ENCODE measurements around the gene BICDL2.

Gene BICDL2

DNA sequence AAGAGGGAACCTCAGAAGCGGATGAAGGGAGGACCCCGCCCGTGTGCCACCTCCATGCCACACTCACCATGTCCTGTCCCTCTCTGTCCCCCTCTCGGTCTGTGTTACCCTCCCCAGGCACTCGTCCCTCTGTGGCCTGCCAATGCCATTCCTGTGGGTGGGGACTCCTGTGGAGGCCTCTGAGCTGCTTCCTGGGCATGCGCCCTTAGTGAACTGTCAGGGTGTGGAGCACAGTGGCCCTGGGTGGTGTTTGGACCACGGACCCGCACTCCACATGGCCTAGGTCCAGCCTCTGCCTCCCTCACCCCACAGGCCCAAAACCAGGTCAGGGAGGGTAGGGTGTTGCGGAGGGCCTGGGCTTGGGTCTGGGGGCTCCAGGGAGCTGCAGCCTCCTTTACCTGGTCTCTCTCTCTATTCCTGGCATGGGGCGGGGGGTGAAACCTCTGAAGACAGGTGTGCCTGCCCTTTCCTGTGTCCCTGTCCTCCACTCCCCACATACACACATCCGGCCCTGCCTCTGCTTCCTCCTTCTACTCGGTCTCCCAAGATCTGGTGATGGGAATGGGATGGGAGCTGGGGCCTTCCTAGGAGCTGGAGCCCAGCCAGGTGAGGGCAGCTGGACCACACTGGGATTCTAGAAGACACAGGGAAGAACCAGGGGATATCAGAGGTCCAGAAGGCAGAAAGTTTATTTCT lies 45.0 kb downstream of the BICDL2 start:
- no peaks in the 10 kb centered on the region for H3K9me3 ChIP-seq (ENCODE audit: control insufficient read depth, insufficient read depth, low read length)
- no peaks in the 10 kb centered on the region for H3K27me3 ChIP-seq (ENCODE audit: control insufficient read depth, insufficient read depth, low read length)
- no peaks in the 10 kb centered on the region for H3K36me3 ChIP-seq (ENCODE audit: control insufficient read depth, insufficient read depth, low read length)
- H3K4me1 ChIP-seq (ENCODE audit: control insufficient read depth, insufficient read depth, low read length): peaks cover 7% of the 10 kb centered on the region
- no peak overlapping the region for H3K4me3 ChIP-seq (ENCODE audit: low read depth, low read length)
- no peak overlapping the region for H3K9ac ChIP-seq (ENCODE audit: low read depth, low read length)

DNA sequence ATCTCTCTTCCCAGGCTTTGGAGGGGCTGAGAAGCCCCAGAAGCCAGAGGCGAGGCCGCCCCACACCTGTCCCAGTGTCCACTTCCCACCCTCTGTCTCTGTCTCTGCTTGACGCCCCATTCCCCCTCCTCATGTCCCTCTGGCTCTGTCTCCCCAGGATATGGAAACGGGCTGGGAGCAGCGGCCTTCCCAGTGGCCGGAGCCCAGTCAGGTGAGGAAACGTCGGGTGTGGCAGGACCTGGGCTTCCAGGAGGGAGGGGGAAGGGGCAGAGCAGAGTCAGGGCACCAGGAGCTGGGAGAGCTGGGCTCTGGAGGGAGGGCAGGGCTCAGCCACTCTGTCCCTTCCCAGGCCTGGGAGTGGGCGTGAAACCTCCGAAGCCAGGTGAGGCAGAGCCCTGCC lies 45.9 kb downstream of the BICDL2 start:
- Histone ChIP-seq H3K27me3 (ENCODE audit: control insufficient read depth, insufficient read depth, low read length) (no peaks in the 10 kb centered on the region), H3K9me3 (ENCODE audit: control insufficient read depth, insufficient read depth, low read length) (no peaks in the 10 kb centered on the region), H3K9ac (ENCODE audit: low read depth, low read length) (no peak overlapping the region), H3K36me3 (ENCODE audit: control insufficient read depth, insufficient read depth, low read length) (no peaks in the 10 kb centered on the region), H3K4me1 (ENCODE audit: control insufficient read depth, insufficient read depth, low read length) (peaks cover 7% of the 10 kb centered on the region), H3K4me3 (ENCODE audit: low read depth, low read length) (no peak overlapping the region)

DNA sequence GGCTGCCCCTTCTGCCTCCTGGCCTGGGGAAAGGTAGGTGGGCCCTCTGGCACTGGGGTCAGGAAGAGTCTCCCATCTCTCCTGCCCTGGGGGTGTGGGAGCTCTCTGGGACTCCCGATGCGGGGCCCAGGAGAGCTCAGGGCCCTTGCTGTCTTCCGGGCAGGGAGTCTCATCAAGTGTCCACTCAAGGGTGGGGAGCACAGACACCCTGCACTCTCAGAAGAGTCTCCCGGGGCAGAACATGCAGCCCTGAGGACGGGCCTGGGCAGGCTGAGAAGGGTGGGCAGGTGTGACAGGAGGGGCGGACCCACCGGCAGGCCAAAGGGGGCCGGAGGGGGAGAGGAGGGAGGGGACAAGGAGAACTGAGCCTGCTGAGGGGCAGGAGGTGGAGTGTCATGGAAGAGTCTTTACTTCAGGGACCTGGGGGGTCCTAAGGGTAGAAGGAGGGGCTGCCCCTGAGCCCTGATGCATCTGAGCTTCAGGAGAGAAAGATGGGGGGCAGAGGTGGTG lies 48.1 kb downstream of the BICDL2 start:
- no peak overlapping the region for H3K4me3 ChIP-seq (ENCODE audit: low read depth, low read length)
- H3K9ac ChIP-seq (ENCODE audit: low read depth, low read length): no peak overlapping the region
- H3K36me3 ChIP-seq (ENCODE audit: control insufficient read depth, insufficient read depth, low read length): no peaks in the 10 kb centered on the region
- no peaks in the 10 kb centered on the region for H3K27me3 ChIP-seq (ENCODE audit: control insufficient read depth, insufficient read depth, low read length)
- peaks cover 9% of the 10 kb centered on the region for H3K4me1 ChIP-seq (ENCODE audit: control insufficient read depth, insufficient read depth, low read length)
- H3K9me3 ChIP-seq (ENCODE audit: control insufficient read depth, insufficient read depth, low read length): no peaks in the 10 kb centered on the region

DNA sequence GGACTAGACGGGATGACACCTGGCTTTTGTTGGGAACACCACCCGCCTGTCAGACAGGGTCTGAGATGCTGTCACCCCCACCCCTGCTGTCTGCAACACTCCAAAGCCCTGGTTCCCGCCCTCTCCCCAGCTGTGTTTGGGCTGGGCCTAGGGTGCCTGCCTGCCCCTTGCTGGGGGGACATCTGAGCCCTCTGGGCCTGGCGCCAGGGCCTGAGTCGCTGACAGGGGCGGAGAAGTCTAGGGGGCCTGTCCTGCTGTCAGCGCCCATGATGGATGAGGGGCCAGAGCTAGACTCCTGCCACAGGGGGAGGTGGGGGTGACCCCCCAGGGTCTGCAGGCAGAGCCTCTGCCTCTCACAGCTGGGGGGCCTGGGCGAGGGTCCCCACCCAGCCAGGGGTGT lies 48.9 kb downstream of the BICDL2 start:
- no peaks in the 10 kb centered on the region for H3K36me3 ChIP-seq (ENCODE audit: control insufficient read depth, insufficient read depth, low read length)
- no peaks in the 10 kb centered on the region for H3K27me3 ChIP-seq (ENCODE audit: control insufficient read depth, insufficient read depth, low read length)
- H3K9ac ChIP-seq (ENCODE audit: low read depth, low read length): no peak overlapping the region
- H3K9me3 ChIP-seq (ENCODE audit: control insufficient read depth, insufficient read depth, low read length): no peaks in the 10 kb centered on the region
- peaks cover 12% of the 10 kb centered on the region for H3K4me1 ChIP-seq (ENCODE audit: control insufficient read depth, insufficient read depth, low read length)
- no peak overlapping the region for H3K4me3 ChIP-seq (ENCODE audit: low read depth, low read length)

DNA sequence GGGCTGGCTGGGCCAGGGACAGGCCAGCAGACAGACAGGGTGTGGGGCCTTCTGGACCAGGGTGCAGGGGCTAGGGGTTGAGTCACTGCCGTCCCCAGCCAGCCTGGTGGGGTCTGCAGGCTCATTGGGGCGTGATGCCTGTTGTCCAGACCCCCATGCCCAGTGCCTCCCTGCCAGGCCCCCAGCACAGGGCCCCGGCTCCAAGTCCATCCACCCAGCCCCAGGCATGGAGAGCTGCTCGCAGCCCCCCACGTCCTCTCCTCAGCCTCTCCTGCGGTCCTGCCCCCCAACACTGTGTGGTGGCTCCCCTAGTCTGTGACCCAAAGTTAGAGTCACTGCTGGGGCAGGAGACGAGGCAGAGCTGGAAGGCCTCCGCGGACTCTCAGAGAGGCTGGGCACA lies 49.5 kb downstream of the BICDL2 start:
- H3K36me3 ChIP-seq (ENCODE audit: control insufficient read depth, insufficient read depth, low read length): no peaks in the 10 kb centered on the region
- H3K9me3 ChIP-seq (ENCODE audit: control insufficient read depth, insufficient read depth, low read length): no peaks in the 10 kb centered on the region
- H3K4me3 ChIP-seq (ENCODE audit: low read depth, low read length): no peak overlapping the region
- H3K4me1 ChIP-seq (ENCODE audit: control insufficient read depth, insufficient read depth, low read length): peaks cover 16% of the 10 kb centered on the region
- no peaks in the 10 kb centered on the region for H3K27me3 ChIP-seq (ENCODE audit: control insufficient read depth, insufficient read depth, low read length)
- H3K9ac ChIP-seq (ENCODE audit: low read depth, low read length): no peak overlapping the region

DNA sequence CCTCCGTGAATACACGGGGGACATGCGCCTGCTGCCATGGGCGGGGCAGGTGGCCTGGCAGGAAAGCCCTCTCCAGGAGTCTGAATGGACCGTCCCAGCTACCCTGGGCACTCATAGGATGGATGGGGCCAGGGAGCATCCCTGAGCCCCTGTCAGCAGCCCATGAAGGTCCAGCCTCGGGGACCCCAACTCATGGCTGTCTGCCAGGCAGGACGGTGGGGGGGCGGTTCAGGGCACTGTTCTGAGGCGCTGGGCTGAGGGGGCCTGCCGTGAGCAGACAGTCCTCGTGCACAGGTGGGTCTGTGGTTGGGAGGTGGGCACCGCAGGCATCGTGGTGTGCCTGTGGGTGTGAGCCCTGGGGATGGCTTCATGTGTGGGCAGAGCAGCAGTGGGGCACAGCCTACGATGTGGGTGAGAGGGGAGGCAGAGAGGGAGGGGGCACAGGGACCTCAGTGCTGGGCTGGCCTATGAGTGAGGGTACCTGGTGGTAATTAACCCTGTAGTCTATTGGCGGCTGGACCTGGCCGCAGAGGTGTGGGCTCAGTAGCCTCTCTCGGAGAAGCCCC lies 50.0 kb downstream of the BICDL2 start:
- Histone ChIP-seq H3K4me1 (ENCODE audit: control insufficient read depth, insufficient read depth, low read length) (peaks cover 19% of the 10 kb centered on the region), H3K9me3 (ENCODE audit: control insufficient read depth, insufficient read depth, low read length) (no peaks in the 10 kb centered on the region), H3K4me3 (ENCODE audit: low read depth, low read length) (no peak overlapping the region), H3K27me3 (ENCODE audit: control insufficient read depth, insufficient read depth, low read length) (no peaks in the 10 kb centered on the region), H3K9ac (ENCODE audit: low read depth, low read length) (no peak overlapping the region), H3K36me3 (ENCODE audit: control insufficient read depth, insufficient read depth, low read length) (no peaks in the 10 kb centered on the region)

DNA sequence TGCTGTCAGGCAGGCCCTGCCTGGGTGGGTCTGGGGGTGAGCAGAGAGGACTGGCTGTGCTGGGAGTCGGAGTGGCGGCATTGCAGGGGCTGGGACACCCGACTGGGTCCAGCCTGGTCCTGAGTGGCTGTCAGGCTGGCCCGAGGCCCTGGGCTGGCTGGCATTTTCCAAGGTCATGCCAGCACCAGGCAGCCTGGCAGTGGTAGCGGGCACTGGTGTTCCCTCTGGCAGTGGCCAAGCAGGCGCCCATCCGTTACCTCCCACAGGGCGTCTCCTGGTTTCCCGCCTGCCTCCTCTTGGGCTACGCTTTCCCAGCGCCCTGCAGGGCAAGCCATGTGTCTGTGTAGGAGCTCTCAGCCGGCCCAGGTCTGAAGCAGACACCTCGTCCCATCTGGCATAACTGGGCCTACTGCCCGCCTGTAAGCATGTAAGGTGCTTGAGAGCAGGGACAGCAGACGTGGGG lies 50.8 kb downstream of the BICDL2 start:
- H3K27me3 ChIP-seq (ENCODE audit: control insufficient read depth, insufficient read depth, low read length): no peaks in the 10 kb centered on the region

DNA sequence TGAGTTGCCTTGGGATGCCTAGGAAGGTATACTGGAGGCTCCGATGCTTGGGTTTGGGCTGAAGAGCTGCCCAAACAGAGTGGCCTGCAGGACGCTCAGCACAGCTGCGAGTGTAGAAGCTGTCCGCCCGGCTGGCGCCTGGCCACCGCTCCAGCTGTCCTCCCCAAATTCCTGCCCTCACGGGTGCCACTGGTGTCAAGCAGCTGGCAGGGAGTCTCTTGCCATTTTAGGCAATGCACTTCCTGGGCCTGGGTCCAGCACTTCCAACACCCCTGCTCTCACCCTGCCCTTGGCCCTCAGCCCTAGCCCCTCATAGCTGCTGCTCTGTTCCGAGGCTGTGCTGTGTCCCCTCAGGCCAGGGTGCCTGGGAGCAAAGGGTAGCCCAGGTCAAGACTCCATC lies 51.3 kb downstream of the BICDL2 start:
- Histone ChIP-seq H3K4me1 (ENCODE audit: control insufficient read depth, insufficient read depth, low read length) (peaks cover 17% of the 10 kb centered on the region), H3K27me3 (ENCODE audit: control insufficient read depth, insufficient read depth, low read length) (no peaks in the 10 kb centered on the region), H3K4me3 (ENCODE audit: low read depth, low read length) (no peak overlapping the region), H3K9ac (ENCODE audit: low read depth, low read length) (no peak overlapping the region), H3K36me3 (ENCODE audit: control insufficient read depth, insufficient read depth, low read length) (no peaks in the 10 kb centered on the region), H3K9me3 (ENCODE audit: control insufficient read depth, insufficient read depth, low read length) (no peaks in the 10 kb centered on the region)

More for the DNA sequence above, 50.8 kb downstream of the BICDL2 start:
- Histone ChIP-seq H3K4me3 (ENCODE audit: low read depth, low read length) (no peak overlapping the region), H3K36me3 (ENCODE audit: control insufficient read depth, insufficient read depth, low read length) (no peaks in the 10 kb centered on the region), H3K4me1 (ENCODE audit: control insufficient read depth, insufficient read depth, low read length) (peaks cover 21% of the 10 kb centered on the region), H3K9me3 (ENCODE audit: control insufficient read depth, insufficient read depth, low read length) (no peaks in the 10 kb centered on the region), H3K9ac (ENCODE audit: low read depth, low read length) (no peak overlapping the region)

DNA sequence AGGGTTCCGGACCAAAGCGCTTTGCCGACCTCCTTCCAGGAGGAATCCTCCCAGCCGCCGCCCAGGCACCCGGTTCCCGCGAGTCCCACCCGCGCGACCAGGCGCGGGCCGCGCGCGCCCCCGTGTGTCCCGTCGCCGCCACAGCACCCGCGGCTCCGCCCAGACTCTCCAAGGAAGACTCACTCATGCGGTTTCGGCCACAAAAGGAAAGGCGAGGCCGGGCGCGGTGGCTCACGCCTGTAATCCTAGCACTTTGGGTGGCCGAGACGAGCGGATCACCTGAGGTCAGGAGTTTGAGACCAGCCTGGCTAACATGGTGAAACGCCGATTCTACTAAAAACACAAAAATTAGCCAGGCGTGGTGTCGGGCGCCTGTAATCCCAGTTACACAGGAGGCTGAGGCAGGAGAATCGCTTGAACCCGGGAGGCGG lies 53.0 kb downstream of the BICDL2 start:
- Histone ChIP-seq H3K9me3 (ENCODE audit: control insufficient read depth, insufficient read depth, low read length) (no peaks in the 10 kb centered on the region), H3K9ac (ENCODE audit: low read depth, low read length) (no peak overlapping the region), H3K27me3 (ENCODE audit: control insufficient read depth, insufficient read depth, low read length) (no peaks in the 10 kb centered on the region), H3K36me3 (ENCODE audit: control insufficient read depth, insufficient read depth, low read length) (peaks cover 4% of the 10 kb centered on the region), H3K4me3 (ENCODE audit: low read depth, low read length) (no peak overlapping the region), H3K4me1 (ENCODE audit: control insufficient read depth, insufficient read depth, low read length) (peaks cover 14% of the 10 kb centered on the region)

DNA sequence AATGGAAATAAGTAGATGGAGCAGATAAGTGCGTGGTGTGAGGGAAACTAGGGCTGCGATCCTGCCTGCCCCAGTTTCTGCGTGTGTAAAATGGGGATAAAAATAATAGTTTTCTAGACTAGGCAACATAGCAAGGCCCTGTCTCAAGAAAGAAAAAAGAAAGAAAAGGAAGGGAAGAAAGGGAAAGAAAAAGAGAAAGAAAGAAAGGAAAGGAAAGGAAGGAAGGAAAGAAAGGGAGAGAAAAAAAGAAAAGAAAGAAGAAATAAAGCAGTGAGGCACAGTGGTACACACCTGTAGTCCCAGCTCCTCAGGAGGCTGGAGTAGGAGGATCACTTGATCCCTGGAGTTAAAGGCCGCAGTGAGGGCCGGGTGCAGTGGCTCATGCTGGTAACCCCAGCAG lies 54.3 kb downstream of the BICDL2 start:
- H3K36me3 ChIP-seq (ENCODE audit: control insufficient read depth, insufficient read depth, low read length): peaks cover 10% of the 10 kb centered on the region
- no peaks in the 10 kb centered on the region for H3K9me3 ChIP-seq (ENCODE audit: control insufficient read depth, insufficient read depth, low read length)
- peaks cover 14% of the 10 kb centered on the region for H3K4me1 ChIP-seq (ENCODE audit: control insufficient read depth, insufficient read depth, low read length)
- no peak overlapping the region for H3K9ac ChIP-seq (ENCODE audit: low read depth, low read length)
- no peak overlapping the region for H3K4me3 ChIP-seq (ENCODE audit: low read depth, low read length)
- H3K27me3 ChIP-seq (ENCODE audit: control insufficient read depth, insufficient read depth, low read length): no peaks in the 10 kb centered on the region

DNA sequence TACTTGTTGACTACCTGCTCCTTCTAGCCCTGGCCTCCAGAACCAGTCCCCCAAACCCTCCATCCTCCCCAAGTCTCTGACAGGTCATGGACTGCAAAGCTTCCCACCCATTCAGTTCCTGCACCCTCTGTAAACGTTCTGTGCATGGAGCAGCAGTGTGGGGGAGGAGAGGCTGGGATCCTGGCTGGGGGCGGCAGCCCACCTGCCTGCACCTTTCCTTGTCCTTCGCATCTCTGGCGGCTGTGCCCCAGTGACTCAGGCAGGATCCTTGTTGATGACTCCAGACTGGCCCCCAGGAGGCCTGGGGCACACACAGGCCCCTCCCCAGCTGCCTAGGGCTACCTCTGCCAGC lies 54.9 kb downstream of the BICDL2 start:
- H3K9ac ChIP-seq (ENCODE audit: low read depth, low read length): peak overlapping the region; percentile 18
- H3K4me3 ChIP-seq (ENCODE audit: low read depth, low read length): peak overlapping the region; percentile 84
- peaks cover 15% of the 10 kb centered on the region for H3K36me3 ChIP-seq (ENCODE audit: control insufficient read depth, insufficient read depth, low read length)
- no peaks in the 10 kb centered on the region for H3K27me3 ChIP-seq (ENCODE audit: control insufficient read depth, insufficient read depth, low read length)
- H3K4me1 ChIP-seq (ENCODE audit: control insufficient read depth, insufficient read depth, low read length): peaks cover 14% of the 10 kb centered on the region
- no peaks in the 10 kb centered on the region for H3K9me3 ChIP-seq (ENCODE audit: control insufficient read depth, insufficient read depth, low read length)

DNA sequence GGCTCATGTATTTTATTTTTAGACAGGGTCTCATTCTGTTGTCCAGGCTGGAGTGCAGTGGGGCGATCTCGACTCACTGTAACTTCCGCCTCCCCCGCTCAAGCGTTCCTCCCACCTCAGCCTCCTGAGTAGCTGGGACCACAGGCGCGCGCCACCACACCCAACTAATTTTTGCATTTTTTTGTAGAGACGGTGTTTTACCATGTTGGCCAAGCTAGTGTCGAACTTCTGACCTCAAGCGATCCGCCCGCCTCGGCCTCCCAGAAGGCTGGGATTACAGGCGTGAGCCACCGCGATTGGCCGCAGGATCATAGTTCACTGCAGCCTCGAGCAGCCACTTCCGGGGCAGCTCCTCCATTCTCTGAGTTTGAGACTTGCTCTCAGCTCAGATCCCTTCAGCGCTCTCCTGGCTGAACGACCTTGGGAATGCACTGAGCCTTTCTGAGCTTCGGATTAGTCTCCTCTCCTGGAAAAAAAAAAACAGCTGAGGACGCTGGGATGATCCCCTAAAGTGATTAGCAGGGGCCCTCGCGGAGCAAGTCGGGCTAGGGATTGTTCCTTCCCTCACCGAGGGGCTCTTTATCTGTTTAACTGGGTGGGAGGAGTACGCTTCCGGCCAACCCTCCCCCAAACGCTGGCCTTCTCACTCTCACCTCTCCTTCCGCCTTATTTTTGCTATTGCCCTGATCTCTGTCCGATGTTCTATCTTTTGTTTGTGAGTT lies 55.4 kb downstream of the BICDL2 start:
- H3K36me3 ChIP-seq (ENCODE audit: control insufficient read depth, insufficient read depth, low read length): peaks cover 21% of the 10 kb centered on the region
- no peaks in the 10 kb centered on the region for H3K27me3 ChIP-seq (ENCODE audit: control insufficient read depth, insufficient read depth, low read length)
- peaks cover 14% of the 10 kb centered on the region for H3K4me1 ChIP-seq (ENCODE audit: control insufficient read depth, insufficient read depth, low read length)
- no peaks in the 10 kb centered on the region for H3K9me3 ChIP-seq (ENCODE audit: control insufficient read depth, insufficient read depth, low read length)
- H3K9ac ChIP-seq (ENCODE audit: low read depth, low read length): peak overlapping the region; percentile 81
- H3K4me3 ChIP-seq (ENCODE audit: low read depth, low read length): peak overlapping the region; percentile 84
